ENCODE measurements around the gene SYT5.
"Not testable (repeated sequence)": the region's sequence is repeated elsewhere in the genome, so short reads cannot be mapped to it uniquely, and the experiment has no call there.

GRCh38 chr19:55202199-55202598 lies 22.1 kb upstream of the SYT5 start:
- peak; percentile 30; the same call in 1 of the 2 replicates for TF ChIP-seq CTCF (conservative IDR thresholded peaks at IDR 0.05; ENCODE audit: low read length)
- TF ChIP-seq EZH2phosphoT487 (IDR thresholded peaks at IDR 0.05; ENCODE audit: borderline replicate concordance, low read depth, low read length) = not testable (repeated sequence)

Measured in OCI-LY7 (cell line).